Glomerular visceral epithelial cell (primary cell): ENCODE measurements around the gene CCR4.
"Not testable (repeated sequence)": the region's sequence is repeated elsewhere in the genome, so short reads cannot be mapped to it uniquely, and the experiment has no call there.

Experiments
- DNase-seq: peaks from one replicate; pipeline ENCODE4 v3.0.0-alpha.2; 2016; ENCODE audit errors: extremely low spot score

Gene CCR4

GRCh38 chr3:32983124-32983523, 31.7 kb downstream of the CCR4 start:
- no peak for DNase-seq

- not testable (repeated sequence) for DNase-seq
These were observed 33.5 kb downstream of the CCR4 start for GRCh38 chr3:32984918-32985317.

GRCh38 chr3:32989171-32989570, 37.7 kb downstream of the CCR4 start:
- no peak for DNase-seq

- DNase-seq = no peak
These were observed 38.7 kb downstream of the CCR4 start for GRCh38 chr3:32990116-32990515.

GRCh38 chr3:32991781-32992180, 40.3 kb downstream of the CCR4 start:
- no peak for DNase-seq

GRCh38 chr3:32992310-32992686, 40.9 kb downstream of the CCR4 start:
- DNase-seq = no peak

- DNase-seq = no peak
These were observed 42.6 kb downstream of the CCR4 start for GRCh38 chr3:32994045-32994444.

GRCh38 chr3:32995098-32995497, 43.7 kb downstream of the CCR4 start:
- no peak for DNase-seq

GRCh38 chr3:32996048-32996754, 44.8 kb downstream of the CCR4 start:
- DNase-seq = no peak

- DNase-seq = no peak
These were observed 45.3 kb downstream of the CCR4 start for GRCh38 chr3:32996755-32997091.

GRCh38 chr3:32998631-32999451, 47.4 kb downstream of the CCR4 start:
- DNase-seq = no peak

GRCh38 chr3:33000691-33001385, 49.4 kb downstream of the CCR4 start:
- no peak for DNase-seq

GRCh38 chr3:33001889-33002288, 50.4 kb downstream of the CCR4 start:
- DNase-seq = no peak

- DNase-seq = no peak
These were observed 51.9 kb downstream of the CCR4 start for GRCh38 chr3:33003308-33003707.

- no peak for DNase-seq
These were observed 52.8 kb downstream of the CCR4 start for GRCh38 chr3:33004205-33004604.

- DNase-seq = no peak
These were observed 53.5 kb downstream of the CCR4 start for GRCh38 chr3:33004961-33005360.
